Measurements from ENCODE around the gene THBS4. TPM values are rescaled to one million over a fixed set of nuclear protein-coding genes. Genes with fewer than 3 reads are reported as not detected.

THBS4 gene
- polyA plus RNA-seq, 1 of the 3 experiments (the other 2 are of a cell fraction) = 1.1 TPM

- TF ChIP-seq, protein P1, sequence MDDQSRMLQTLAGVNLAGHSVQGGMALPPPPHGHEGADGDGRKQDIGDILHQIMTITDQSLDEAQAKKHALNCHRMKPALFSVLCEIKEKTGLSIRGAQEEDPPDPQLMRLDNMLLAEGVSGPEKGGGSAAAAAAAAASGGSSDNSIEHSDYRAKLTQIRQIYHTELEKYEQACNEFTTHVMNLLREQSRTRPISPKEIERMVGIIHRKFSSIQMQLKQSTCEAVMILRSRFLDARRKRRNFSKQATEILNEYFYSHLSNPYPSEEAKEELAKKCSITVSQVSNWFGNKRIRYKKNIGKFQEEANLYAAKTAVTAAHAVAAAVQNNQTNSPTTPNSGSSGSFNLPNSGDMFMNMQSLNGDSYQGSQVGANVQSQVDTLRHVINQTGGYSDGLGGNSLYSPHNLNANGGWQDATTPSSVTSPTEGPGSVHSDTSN (IDR thresholded peaks at IDR 0.05) = no peak
- TF ChIP-seq CHD2 (IDR thresholded peaks at IDR 0.05; ENCODE audit: low read length, partially characterized antibody) (no peak), JUND (IDR thresholded peaks at IDR 0.05) (no peak), TEAD4 (IDR thresholded peaks at IDR 0.05; ENCODE audit: borderline replicate concordance, insufficient read depth) (no peak)
Measured at GRCh38 chr5:80055491-80056170, 20.5 kb downstream of the THBS4 start (continued).

GRCh38 chr5:80057099-80057498, 22.0 kb downstream of the THBS4 start:
- H3K4me3 ChIP-seq (ENCODE audit: low read depth in 2 of 2, low read length in 1 of 2) = no peak overlapping the region
- ChIA-PET POLR2A (no interaction called here), CTCF (interaction anchor here (2.4 kb wide), 1 partner anchor 26 kb away, joined by 8 read pairs; no protein-coding TSS in a partner anchor)
- H3K9me2 ChIP-seq = no peaks in the 10 kb centered on the region
- H3K9me3 ChIP-seq = no peaks in the 10 kb centered on the region
- H3K4me1 ChIP-seq (ENCODE audit: control insufficient read depth in 1 of 2, insufficient read depth in 2 of 2, low read depth in 1 of 2, low read length in 1 of 2) = peaks cover 0 to 3% of the 10 kb centered on the region in 2 experiments; a peak in 1 of 4 replicates
- H3K4me2 ChIP-seq = no peak overlapping the region
- no peaks in the 10 kb centered on the region for H3K36me3 ChIP-seq (replicated peaks in 1 of 2; ENCODE audit: control insufficient read depth in 1 of 2, insufficient read depth in 2 of 2, low read length in 1 of 2)
- no peaks in the 10 kb centered on the region for H4K20me1 ChIP-seq (ENCODE audit: insufficient read depth)
- H3K27me3 ChIP-seq (ENCODE audit: insufficient read depth) = no peaks in the 10 kb centered on the region
- no peak overlapping the region for H2AFZ ChIP-seq (ENCODE audit: low read depth)
- TF ChIP-seq CHD2 (IDR thresholded peaks at IDR 0.05; ENCODE audit: low read length, partially characterized antibody) (no peak), FOXJ3 (CRISPR knock-in tag; IDR thresholded peaks at IDR 0.05) (no peak), YY1 (IDR thresholded peaks at IDR 0.05; ENCODE audit: low read depth) (no peak)
- TF ChIP-seq, protein P1 (IDR thresholded peaks at IDR 0.05) = no peak
- TF ChIP-seq, protein P2, sequence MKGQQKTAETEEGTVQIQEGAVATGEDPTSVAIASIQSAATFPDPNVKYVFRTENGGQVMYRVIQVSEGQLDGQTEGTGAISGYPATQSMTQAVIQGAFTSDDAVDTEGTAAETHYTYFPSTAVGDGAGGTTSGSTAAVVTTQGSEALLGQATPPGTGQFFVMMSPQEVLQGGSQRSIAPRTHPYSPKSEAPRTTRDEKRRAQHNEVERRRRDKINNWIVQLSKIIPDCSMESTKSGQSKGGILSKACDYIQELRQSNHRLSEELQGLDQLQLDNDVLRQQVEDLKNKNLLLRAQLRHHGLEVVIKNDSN (IDR thresholded peaks at IDR 0.05; ENCODE audit: borderline replicate concordance, low read depth) = no peak
- TF ChIP-seq, protein P3, sequence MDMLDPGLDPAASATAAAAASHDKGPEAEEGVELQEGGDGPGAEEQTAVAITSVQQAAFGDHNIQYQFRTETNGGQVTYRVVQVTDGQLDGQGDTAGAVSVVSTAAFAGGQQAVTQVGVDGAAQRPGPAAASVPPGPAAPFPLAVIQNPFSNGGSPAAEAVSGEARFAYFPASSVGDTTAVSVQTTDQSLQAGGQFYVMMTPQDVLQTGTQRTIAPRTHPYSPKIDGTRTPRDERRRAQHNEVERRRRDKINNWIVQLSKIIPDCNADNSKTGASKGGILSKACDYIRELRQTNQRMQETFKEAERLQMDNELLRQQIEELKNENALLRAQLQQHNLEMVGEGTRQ (IDR thresholded peaks at IDR 0.05; ENCODE audit: borderline replicate concordance, low read depth, low read length) = no peak
- no peak for DNase-seq
- no peak overlapping the region for H3K27ac ChIP-seq (ENCODE audit: low read depth in 2 of 2, low read length in 1 of 2)
- no peaks in the 10 kb centered on the region for H3F3A ChIP-seq (replicated peaks; ENCODE audit: insufficient read depth)
- no peaks in the 10 kb centered on the region for H3K79me2 ChIP-seq (ENCODE audit: insufficient read depth)
- WGBS (ENCODE audit: low lambda C conversion rate) = 88% methylated on average over 2 of the region's 2 CpGs
- H3K9ac ChIP-seq = no peak overlapping the region

DNA sequence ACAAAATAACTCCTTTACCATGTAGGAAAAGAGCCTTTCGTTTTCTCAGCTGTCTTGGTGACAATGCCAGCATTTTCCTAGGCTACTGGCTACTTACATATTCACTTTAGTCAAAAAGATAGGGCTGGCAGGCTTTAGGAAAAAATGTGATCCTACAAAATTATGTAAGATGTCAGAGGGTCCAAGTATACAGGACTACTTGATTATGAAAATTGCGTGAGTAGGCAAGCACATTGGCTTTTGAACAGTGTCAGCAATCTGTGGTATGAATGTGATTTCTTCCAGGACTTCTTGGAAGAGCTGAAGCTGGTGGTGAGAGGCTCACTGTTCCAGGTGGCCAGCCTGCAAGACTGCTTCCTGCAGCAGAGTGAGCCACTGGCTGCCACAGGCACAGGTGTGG, 22.8 kb downstream of the THBS4 start:
- CTCF ChIA-PET = no interaction called here
- H4K20me1 ChIP-seq (ENCODE audit: insufficient read depth) = no peaks in the 10 kb centered on the region
- H3F3A ChIP-seq (replicated peaks; ENCODE audit: insufficient read depth) = no peaks in the 10 kb centered on the region
- no peak overlapping the region for H2AFZ ChIP-seq (ENCODE audit: low read depth)
- POLR2A ChIA-PET = no interaction called here
- no peak overlapping the region for H3K27ac ChIP-seq (ENCODE audit: low read depth in 2 of 2, low read length in 1 of 2)
- 48% methylated on average over 2 of the region's 2 CpGs for WGBS (ENCODE audit: low lambda C conversion rate)
- H3K9me2 ChIP-seq = no peaks in the 10 kb centered on the region
- no peak overlapping the region for H3K9ac ChIP-seq
- no peak overlapping the region for H3K4me2 ChIP-seq
- H3K9me3 ChIP-seq = no peaks in the 10 kb centered on the region
- H3K4me1 ChIP-seq (ENCODE audit: control insufficient read depth in 1 of 2, insufficient read depth in 2 of 2, low read depth in 1 of 2, low read length in 1 of 2) = peaks cover 0 to 3% of the 10 kb centered on the region in 2 experiments; a peak in 1 of 4 replicates
- H3K79me2 ChIP-seq (ENCODE audit: insufficient read depth) = no peaks in the 10 kb centered on the region
- no peak for DNase-seq
- H3K36me3 ChIP-seq (replicated peaks in 1 of 2; ENCODE audit: control insufficient read depth in 1 of 2, insufficient read depth in 2 of 2, low read length in 1 of 2) = no peaks in the 10 kb centered on the region
- H3K27me3 ChIP-seq (ENCODE audit: insufficient read depth) = no peaks in the 10 kb centered on the region
- no peak overlapping the region for H3K4me3 ChIP-seq (ENCODE audit: low read depth in 2 of 2, low read length in 1 of 2)
- TF ChIP-seq, protein P2 (IDR thresholded peaks at IDR 0.05; ENCODE audit: borderline replicate concordance, low read depth) = no peak
- TF ChIP-seq CTCF (IDR thresholded peaks at IDR 0.05) (no peak), GATA2 (CRISPR knock-in tag; IDR thresholded peaks at IDR 0.05) (no peak), RFX5 (IDR thresholded peaks at IDR 0.05; ENCODE audit: low read length) (no peak), CHD2 (IDR thresholded peaks at IDR 0.05; ENCODE audit: low read length, partially characterized antibody) (no peak), TCF12 (IDR thresholded peaks at IDR 0.05) (no peak), EP300 (IDR thresholded peaks at IDR 0.05; ENCODE audit: borderline replicate concordance in 1 of 2, low read depth in 1 of 2, low read length in 1 of 2) (no peak), RXRA (IDR thresholded peaks at IDR 0.05; ENCODE audit: borderline replicate concordance, low read depth) (no peak), POLR2AphosphoS5 (IDR thresholded peaks at IDR 0.05; ENCODE audit: low read depth, low read length) (no peak), IRF3 (IDR thresholded peaks at IDR 0.05; ENCODE audit: low read depth, low read length) (no peak), ELF1 (IDR thresholded peaks at IDR 0.05) (no peak)

Measured in SK-N-SH (cell line).